OCI-LY1 (cell line): ENCODE results near the gene DNAJB14.

ENCODE experiments used
- CTCF ChIP-seq: fragments of 200-600 bp; sonication (generic), shearing (Covaris generic); IDR thresholded peaks from 2 replicates; pipeline ENCODE4 v1.5.1; 2017; ENCODE audit warnings: mild to moderate bottlenecking, antibody characterized with exemption, low read length, moderate library complexity, mixed read lengths
- EZH2 ChIP-seq: fragments of 200-600 bp; sonication (generic), shearing (Covaris generic); IDR thresholded peaks from 2 replicates; pipeline ENCODE4 v1.8.0; 2017; ENCODE audit warnings: borderline replicate concordance, mixed run types, mild to moderate bottlenecking, antibody characterized with exemption, low read length, moderate library complexity, mixed read lengths

DNA sequence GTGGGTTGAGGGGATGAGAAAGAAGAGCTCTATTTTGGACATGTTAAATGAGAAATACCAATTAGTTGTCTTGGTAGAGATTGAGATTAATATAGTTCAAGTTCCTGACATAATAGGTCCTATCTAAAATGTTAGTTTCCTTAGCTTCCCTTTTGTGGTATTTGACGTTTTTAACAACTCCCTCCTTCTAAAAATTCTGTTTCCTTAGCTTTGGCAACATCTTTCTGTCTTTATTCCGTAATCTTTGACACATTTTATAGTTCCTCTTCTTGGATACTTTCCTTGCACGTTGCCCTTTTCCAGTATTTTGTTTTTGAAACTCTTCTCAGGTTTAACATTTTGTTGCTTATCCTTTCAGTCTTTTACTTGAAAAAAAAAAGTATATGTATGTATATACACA lies 89.1 kb downstream of the DNAJB14 start:
- TF ChIP-seq CTCF = no peak
- no peak for TF ChIP-seq EZH2
